Stimulated activated CD8-positive, alpha-beta memory T cell treated with anti-CD3 and anti-CD28 coated beads, Interleukin-7, amount 100 ng/mL, for 1 hour (primary cell): ENCODE measurements around the gene MRAP2.
"Not testable (repeated sequence)": the region's sequence is repeated elsewhere in the genome, so short reads cannot be mapped to it uniquely, and the experiment has no call there.

Experiments used
- DNase-seq, 2 donors: peaks; one replicate each; pipeline ENCODE4 v3.0.0-alpha.2; 2020; ENCODE audit warnings: low read depth in 2 of 2

MRAP2 gene

GRCh38 chr6:84028350-84028749 is 5.2 kb upstream of the MRAP2 start:
- no peak for DNase-seq

DNA sequence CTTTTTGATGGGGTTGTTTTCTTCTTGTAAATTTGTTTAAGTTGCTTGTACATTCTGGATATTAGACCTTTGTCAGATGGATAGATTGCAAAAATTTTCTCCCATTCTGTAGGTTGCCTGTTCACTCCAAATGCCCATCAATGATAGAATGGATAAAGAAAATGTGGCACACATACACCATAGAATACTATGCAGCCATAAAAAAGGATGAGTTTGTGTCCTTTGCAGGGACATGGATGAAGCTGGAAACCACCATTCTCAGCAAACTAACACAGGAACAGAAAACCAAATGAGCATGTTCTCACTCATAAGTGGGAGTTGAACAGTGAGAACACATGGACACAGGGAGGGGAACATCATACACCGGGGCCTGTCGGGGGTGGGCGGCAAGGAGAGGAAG is 1.6 kb upstream of the MRAP2 start:
- DNase-seq: not testable (repeated sequence)

- no peak for DNase-seq
These were observed 1.9 kb downstream of the MRAP2 start for GRCh38 chr6:84035484-84035883.

DNA sequence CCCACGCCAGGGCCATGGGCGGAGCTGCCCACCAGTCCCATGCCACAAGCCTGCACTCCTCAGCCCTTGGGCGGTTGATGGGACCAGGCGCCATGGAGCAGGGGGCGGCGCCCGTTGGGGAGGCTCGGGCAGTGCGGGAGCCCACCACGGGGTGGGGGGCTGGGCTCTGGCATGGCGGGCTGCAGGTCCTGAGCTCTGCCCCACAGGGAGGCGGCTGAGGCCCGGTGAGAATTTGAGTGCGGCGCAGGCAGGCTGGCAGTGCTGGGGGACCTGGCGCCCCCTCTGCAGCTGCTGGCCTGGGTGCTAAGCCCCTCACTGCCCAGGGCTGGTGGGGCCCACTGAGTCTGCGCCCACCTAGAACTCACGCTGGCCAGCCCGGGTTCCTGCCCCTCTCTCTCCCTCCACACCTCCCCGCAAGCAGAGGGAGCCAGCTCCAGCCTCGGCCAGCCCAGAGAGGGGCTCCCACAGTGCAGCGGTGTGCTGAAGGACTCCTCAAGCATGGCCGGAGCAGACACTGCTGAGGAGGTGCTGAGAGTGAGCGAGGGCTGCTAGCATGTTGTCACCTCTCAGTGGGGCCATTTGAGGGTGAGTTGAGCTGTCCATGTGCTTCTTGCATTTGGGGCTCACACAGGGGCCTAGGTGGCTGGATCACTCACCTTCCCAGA is 4.0 kb downstream of the MRAP2 start:
- DNase-seq: no peak

DNA sequence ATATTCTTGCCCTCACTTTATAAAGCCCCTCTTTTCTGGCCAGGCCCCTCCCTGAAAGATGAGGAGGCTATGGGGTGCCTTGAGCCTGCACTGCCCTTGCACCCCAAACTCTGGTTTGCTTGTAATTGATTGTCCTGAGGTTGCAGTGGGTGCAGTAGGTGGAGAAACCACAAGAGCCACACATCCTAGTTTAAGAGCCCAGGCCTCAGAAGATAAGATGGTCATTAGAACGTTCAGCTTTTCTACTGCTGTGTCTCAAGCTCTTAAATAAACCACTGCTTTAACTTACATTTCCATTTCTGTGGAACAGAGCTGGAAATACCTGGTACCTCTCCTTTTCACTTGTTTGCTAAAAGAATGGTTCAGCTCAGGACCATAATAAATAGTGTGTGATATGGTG is 9.0 kb downstream of the MRAP2 start:
- no peak for DNase-seq

DNA sequence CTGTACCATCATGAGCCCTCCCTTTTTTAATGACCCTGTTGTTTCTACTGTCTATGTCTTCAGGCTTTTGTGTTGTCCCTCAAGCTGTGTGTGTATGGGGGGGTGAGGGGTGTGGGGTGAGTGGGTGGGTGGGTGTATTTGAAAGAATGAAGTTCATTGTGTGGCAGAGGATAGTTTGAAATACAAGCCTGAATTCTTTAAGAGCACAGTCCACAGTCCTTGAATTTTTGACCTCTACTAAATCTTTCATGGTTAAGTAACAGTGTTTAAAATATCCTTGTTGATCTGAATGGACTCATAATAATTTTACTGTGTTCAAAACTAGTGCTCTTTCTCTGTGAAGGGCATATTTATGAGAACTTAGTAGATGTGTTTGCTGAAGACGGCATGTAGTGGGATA is 10.0 kb downstream of the MRAP2 start:
- DNase-seq: no peak

DNA sequence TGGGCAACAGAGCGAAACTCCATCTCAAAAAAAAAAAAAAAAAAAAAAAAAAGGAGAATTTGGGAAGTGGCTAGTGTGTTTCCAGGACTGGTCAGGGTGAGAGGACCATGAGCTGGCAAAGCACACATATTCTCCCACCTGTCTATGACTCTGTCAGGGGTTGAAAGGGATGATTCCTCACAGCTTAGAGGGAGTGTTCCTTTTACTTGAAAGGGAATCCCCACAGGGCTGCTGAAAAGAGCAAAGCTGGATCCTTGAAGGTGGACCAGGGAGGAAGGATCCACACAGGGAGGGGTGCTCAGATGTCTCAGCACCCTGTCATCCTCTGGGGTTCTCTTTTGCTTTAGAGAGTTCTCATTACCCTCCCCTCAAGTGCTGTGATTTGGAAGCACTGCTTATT is 13.2 kb downstream of the MRAP2 start:
- no peak for DNase-seq

DNA sequence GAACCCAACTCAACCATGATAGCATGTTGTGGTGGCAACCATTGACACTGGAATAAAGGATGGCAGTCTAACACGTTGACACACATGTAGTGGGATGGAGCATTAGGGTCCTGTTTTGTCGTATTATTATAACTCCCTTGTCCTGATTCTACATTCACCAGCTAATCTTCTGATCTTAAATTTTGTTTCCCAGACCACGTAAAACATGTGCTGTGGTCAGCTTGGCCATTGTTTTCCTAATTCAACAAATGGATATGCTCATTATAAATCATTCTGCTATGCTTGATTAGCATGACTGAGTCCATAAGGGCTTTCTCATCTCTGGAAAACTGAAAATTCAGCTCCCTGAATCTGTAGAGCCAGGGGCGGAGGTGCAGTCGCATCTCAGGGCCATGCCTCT is 15.0 kb downstream of the MRAP2 start:
- DNase-seq: no peak

DNA sequence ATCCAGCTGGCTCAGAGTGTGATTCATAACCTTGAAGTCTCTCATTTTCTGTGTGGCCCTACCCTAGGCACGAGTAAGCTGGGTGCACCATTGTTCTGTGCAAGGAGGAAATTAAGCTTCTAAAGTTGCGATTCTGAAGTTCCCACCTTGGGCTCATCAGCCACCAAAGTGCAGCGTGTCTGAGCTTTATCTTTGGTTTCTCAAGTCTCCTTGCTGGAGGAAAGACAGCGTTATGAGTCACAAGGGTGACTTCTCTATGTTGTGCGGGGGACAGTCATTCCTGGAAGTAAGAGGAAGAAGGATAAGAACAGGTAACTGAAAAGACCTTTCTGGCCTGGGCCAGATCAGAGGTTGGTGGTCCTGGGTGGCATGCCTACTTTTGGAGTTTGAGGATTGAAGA is 16.8 kb downstream of the MRAP2 start:
- DNase-seq: no peak

- no peak for DNase-seq
These were observed 18.8 kb downstream of the MRAP2 start for GRCh38 chr6:84052204-84052882.

- no peak for DNase-seq
These were observed 19.3 kb downstream of the MRAP2 start for GRCh38 chr6:84052883-84053241.

GRCh38 chr6:84055647-84056046 is 22.1 kb downstream of the MRAP2 start:
- DNase-seq: no peak

GRCh38 chr6:84057908-84058307 is 24.3 kb downstream of the MRAP2 start:
- no peak for DNase-seq

DNA sequence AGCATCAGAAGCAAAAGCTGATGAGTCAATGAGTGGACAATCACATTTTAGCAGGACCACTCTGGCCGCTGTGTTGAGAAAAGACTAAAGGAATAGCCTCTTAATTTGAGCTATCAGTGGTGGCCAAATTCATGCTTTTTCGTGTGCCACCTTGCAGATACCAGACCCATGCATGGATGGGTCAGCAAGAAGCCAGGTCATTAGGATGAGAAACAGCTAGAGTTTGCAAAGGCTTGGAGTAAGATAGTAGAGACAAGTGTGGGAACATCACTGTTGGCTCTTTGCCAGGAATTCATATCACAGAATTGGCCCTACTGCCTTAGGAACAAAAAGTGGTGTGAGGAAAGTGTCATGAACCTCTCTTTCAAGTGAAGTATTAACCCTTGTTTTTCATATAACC is 25.5 kb downstream of the MRAP2 start:
- DNase-seq: no peak

DNA sequence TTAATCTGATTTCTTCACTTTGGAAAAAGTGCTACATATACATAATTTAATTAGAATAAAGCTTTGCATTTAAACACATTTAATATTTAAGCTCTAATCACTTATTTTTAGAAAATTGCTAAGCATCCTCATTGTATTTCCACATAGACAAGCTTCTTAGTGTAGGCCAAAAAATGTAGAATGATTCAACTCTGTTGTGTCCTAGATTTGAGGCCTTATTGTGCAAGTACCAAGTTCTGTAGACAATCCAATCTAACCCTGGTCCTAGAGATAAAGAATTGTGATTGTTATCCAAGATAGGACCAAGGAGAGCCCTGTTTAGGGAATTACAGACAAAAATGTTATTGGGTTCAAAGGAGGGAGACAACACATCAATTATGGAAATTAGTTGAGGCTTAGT is 27.6 kb downstream of the MRAP2 start:
- DNase-seq: no peak

- no peak for DNase-seq
These were observed 28.2 kb downstream of the MRAP2 start for GRCh38 chr6:84061613-84062398.

DNA sequence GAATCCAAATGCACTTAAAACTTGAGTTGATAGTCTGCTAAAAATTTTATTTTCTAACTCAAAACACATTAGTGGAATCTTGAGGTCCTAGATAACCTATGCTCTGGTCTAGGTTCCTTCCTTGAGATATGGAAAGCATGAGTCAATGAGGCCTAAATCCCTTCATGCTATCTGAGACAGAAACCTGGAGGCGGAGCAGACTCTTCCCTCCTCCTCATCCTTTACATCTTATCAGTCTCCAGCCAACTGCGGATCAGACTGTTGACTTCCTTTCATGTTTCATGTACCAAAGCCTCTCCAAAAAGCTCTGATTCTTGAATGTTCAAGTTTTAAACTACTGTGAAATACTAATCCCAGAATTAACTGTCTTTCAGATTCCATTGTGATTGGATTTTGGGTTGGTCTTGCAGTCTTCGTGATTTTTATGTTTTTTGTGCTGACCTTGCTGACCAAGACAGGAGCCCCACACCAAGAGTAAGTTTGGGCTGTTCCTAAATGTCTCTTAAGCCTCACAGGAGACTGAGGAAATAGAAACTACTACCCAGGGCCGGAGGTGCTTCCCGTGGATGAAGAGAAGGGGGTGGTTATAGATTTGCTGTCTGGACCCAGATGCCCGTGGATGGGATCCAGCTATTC is 29.1 kb downstream of the MRAP2 start:
- no peak for DNase-seq

DNA sequence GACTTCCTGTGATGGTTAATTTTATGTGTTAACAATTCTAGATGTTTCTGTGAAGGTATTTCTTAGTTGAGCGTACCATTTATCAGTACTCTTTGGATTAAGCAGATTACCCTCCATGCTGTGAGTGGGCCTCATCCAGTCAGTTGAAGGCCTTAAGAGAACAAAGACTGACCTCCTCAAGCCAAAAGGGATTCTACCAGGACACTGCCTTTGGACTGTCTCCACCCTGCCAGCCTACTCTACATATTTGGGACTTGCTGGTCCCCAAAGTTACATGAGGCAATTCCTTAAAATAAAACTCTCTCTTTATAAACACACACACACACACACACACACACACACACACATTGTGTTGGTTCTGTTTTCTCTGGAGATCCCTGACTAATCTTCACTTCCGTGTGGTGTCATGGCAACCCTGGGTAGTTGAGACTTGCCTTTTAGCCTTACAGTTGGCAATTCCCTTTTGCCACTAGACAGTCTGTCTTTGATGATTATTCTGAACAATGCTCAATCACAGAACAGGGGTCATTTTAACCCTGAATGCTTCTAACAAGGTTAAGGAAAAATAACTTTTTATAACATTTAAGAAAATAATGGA is 32.2 kb downstream of the MRAP2 start:
- DNase-seq: no peak

- no peak for DNase-seq
These were observed 33.0 kb downstream of the MRAP2 start for GRCh38 chr6:84066536-84066935.

DNA sequence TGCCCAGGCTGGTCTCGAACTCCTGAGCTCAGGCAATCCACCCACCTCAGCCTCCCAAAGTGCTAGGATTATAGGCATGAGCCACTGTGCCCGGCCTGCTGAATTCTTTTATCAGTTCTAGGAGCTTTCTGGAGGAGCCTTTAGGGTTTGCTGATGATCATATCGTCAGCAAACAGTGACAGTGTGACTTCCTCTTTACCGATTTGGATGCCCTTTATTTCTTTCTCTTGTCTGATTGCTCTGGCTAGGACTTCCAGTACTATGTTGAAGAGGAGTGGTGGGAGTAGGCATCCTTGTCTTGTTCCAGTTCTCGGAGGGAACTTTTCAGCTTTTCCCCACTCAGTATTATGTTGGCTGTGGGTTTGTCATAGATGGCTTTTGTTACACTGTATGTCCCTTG is 35.3 kb downstream of the MRAP2 start:
- DNase-seq: not testable (repeated sequence)

- no peak for DNase-seq
These were observed 38.9 kb downstream of the MRAP2 start for GRCh38 chr6:84072442-84072997.
